SU-DHL-6 (cell line): Measurements from ENCODE around the gene EIF2S1.

Experiments
- H2AFZ ChIP-seq: fragments of 200-600 bp; sonication (generic); 2 replicates; pipeline ENCODE4 v1.6.1; 2014; ENCODE audit warnings: low read depth, mild to moderate bottlenecking, moderate library complexity, mixed read lengths, antibody characterized with exemption, low read length; ENCODE audit not compliant: severe bottlenecking
- H3F3A ChIP-seq: fragments of 200-600 bp; shearing (Covaris generic); 2 replicates; pipeline ENCODE4 v1.6.0; 2016; ENCODE audit warnings: antibody characterized with exemption, mild to moderate bottlenecking; ENCODE audit not compliant: insufficient read depth
- H3K27ac ChIP-seq: fragments of 200-600 bp; sonication (generic); 2 replicates; pipeline ENCODE4 v1.5.1; 2016; ENCODE audit warnings: low read depth, mild to moderate bottlenecking, low read length, moderate library complexity, mixed read lengths
- H3K27me3 ChIP-seq: fragments of 200-600 bp; sonication (generic), shearing (Covaris generic); 2 replicates; pipeline ENCODE4 v1.6.0; 2014; ENCODE audit warnings: mild to moderate bottlenecking, low read length
- H3K36me3 ChIP-seq: fragments of 200-600 bp; sonication (generic); 2 replicates; pipeline ENCODE4 v1.6.1; 2014; ENCODE audit warnings: mild to moderate bottlenecking, low read length, mixed read lengths
- H3K4me2 ChIP-seq: fragments of 300-600, 200-600 bp; shearing (Covaris generic), sonication (generic); 2 replicates; pipeline ENCODE4 v1.6.0; 2014; ENCODE audit warnings: low read length, low read depth, mild to moderate bottlenecking; ENCODE audit not compliant: poor library complexity, severe bottlenecking
- H3K4me3 ChIP-seq: fragments of 200-600 bp; sonication (generic); 2 replicates; pipeline ENCODE4 v1.5.1; 2014; ENCODE audit warnings: antibody characterized with exemption, low read length, mild to moderate bottlenecking, mixed read lengths; ENCODE audit not compliant: insufficient read depth, poor library complexity, severe bottlenecking
- H3K79me2 ChIP-seq: fragments of 200-600 bp; sonication (generic); 2 replicates; pipeline ENCODE4 v1.6.1; 2014; ENCODE audit warnings: mild to moderate bottlenecking, low read length, moderate library complexity; ENCODE audit not compliant: insufficient read depth
- H3K9ac ChIP-seq: fragments of 200-600 bp; sonication (generic); 2 replicates; pipeline ENCODE4 v1.7.0; 2014; ENCODE audit warnings: mild to moderate bottlenecking, low read length
- H3K9me2 ChIP-seq: fragments of 200-600 bp; sonication (generic); replicated peaks from 2 replicates; pipeline ENCODE4 v1.6.1; 2014; ENCODE audit warnings: low read length; ENCODE audit not compliant: insufficient read depth
- H3K9me3 ChIP-seq: fragments of 200-600 bp; sonication (generic); 2 replicates; pipeline ENCODE4 v1.6.1; 2014; ENCODE audit warnings: low read length, mixed read lengths; ENCODE audit not compliant: insufficient read depth
- H4K20me1 ChIP-seq: fragments of 200-600 bp; sonication (generic); 2 replicates; pipeline ENCODE4 v1.6.1; 2014; ENCODE audit warnings: low read depth, mild to moderate bottlenecking, antibody characterized with exemption, low read length, moderate library complexity, mixed read lengths
- CTCF ChIP-seq: fragments of 200-600 bp; sonication (generic); IDR thresholded peaks from one replicate; pipeline ENCODE4 v1.5.1; 2017; ENCODE audit warnings: antibody characterized with exemption, mild to moderate bottlenecking, low read length, moderate library complexity; ENCODE audit not compliant: insufficient read depth, poor library complexity, severe bottlenecking
- EZH2phosphoT487 ChIP-seq: fragments of 200-600 bp; sonication (generic), shearing (Covaris generic); conservative IDR thresholded peaks from 2 replicates; pipeline ENCODE4 v1.6.1; 2018; ENCODE audit warnings: mild to moderate bottlenecking, antibody characterized with exemption, low read length, moderate library complexity, mixed read lengths

Gene EIF2S1

GRCh38 chr14:67385120-67385519 lies 25.0 kb downstream of the EIF2S1 start:
- no peak overlapping the region for H3K27ac ChIP-seq
- H3K9me3 ChIP-seq, result no peaks in the 10 kb centered on the region
- peaks cover 22% of the 10 kb centered on the region for H3F3A ChIP-seq

GRCh38 chr14:67385618-67386017 lies 25.5 kb downstream of the EIF2S1 start:
- Histone ChIP-seq H3K27ac (no peak overlapping the region), H3K79me2 (no peaks in the 10 kb centered on the region), H3K9me3 (no peaks in the 10 kb centered on the region), H3K9me2 (no peaks in the 10 kb centered on the region), H3K36me3 (peaks cover 52% of the 10 kb centered on the region), H3F3A (peaks cover 20% of the 10 kb centered on the region), H3K4me2 (no peak overlapping the region), H3K27me3 (no peaks in the 10 kb centered on the region), H4K20me1 (no peaks in the 10 kb centered on the region), H3K9ac (no peak overlapping the region), H2AFZ (no peak overlapping the region), H3K4me3 (no peak overlapping the region)
- TF ChIP-seq CTCF, result no peak
- TF ChIP-seq EZH2phosphoT487, result no peak

More at GRCh38 chr14:67385120-67385519, 25.0 kb downstream of the EIF2S1 start:
- Histone ChIP-seq H3K36me3 (peaks cover 57% of the 10 kb centered on the region), H3K9me2 (no peaks in the 10 kb centered on the region), H4K20me1 (no peaks in the 10 kb centered on the region), H3K4me2 (no peak overlapping the region), H2AFZ (no peak overlapping the region), H3K79me2 (no peaks in the 10 kb centered on the region), H3K9ac (no peak overlapping the region), H3K4me3 (no peak overlapping the region), H3K27me3 (no peaks in the 10 kb centered on the region)
- TF ChIP-seq CTCF (no peak), EZH2phosphoT487 (no peak)

GRCh38 chr14:67387195-67387594 lies 27.1 kb downstream of the EIF2S1 start:
- H3F3A ChIP-seq, result peaks cover 11% of the 10 kb centered on the region; the same call in 1 of the 2 replicates
- H3K9ac ChIP-seq, result no peak overlapping the region
- TF ChIP-seq CTCF, result no peak
- no peak overlapping the region for H2AFZ ChIP-seq
- H3K4me2 ChIP-seq, result no peak overlapping the region
- H3K9me2 ChIP-seq, result no peaks in the 10 kb centered on the region
- no peaks in the 10 kb centered on the region for H3K27me3 ChIP-seq
- H3K27ac ChIP-seq, result no peak overlapping the region
- no peaks in the 10 kb centered on the region for H3K9me3 ChIP-seq
- H3K4me3 ChIP-seq, result no peak overlapping the region
- H3K36me3 ChIP-seq, result peaks cover 36% of the 10 kb centered on the region
- no peaks in the 10 kb centered on the region for H3K79me2 ChIP-seq
- no peaks in the 10 kb centered on the region for H4K20me1 ChIP-seq

- no peaks in the 10 kb centered on the region for H4K20me1 ChIP-seq
- H3K4me2 ChIP-seq, result no peak overlapping the region
- H3K27ac ChIP-seq, result no peak overlapping the region
- H3K9me3 ChIP-seq, result no peaks in the 10 kb centered on the region
- no peak overlapping the region for H2AFZ ChIP-seq
- H3K4me3 ChIP-seq, result no peak overlapping the region
- no peak overlapping the region for H3K9ac ChIP-seq
- no peaks in the 10 kb centered on the region for H3K27me3 ChIP-seq
- peaks cover 11% of the 10 kb centered on the region; the same call in 1 of the 2 replicates for H3F3A ChIP-seq
- H3K79me2 ChIP-seq, result no peaks in the 10 kb centered on the region
- peaks cover 15% of the 10 kb centered on the region for H3K36me3 ChIP-seq
- H3K9me2 ChIP-seq, result no peaks in the 10 kb centered on the region
- TF ChIP-seq CTCF (no peak), EZH2phosphoT487 (no peak)
These were observed 29.1 kb downstream of the EIF2S1 start for GRCh38 chr14:67389275-67389674.
